ENCODE measurements around the gene DIDO1.

The DIDO1 gene

DNA sequence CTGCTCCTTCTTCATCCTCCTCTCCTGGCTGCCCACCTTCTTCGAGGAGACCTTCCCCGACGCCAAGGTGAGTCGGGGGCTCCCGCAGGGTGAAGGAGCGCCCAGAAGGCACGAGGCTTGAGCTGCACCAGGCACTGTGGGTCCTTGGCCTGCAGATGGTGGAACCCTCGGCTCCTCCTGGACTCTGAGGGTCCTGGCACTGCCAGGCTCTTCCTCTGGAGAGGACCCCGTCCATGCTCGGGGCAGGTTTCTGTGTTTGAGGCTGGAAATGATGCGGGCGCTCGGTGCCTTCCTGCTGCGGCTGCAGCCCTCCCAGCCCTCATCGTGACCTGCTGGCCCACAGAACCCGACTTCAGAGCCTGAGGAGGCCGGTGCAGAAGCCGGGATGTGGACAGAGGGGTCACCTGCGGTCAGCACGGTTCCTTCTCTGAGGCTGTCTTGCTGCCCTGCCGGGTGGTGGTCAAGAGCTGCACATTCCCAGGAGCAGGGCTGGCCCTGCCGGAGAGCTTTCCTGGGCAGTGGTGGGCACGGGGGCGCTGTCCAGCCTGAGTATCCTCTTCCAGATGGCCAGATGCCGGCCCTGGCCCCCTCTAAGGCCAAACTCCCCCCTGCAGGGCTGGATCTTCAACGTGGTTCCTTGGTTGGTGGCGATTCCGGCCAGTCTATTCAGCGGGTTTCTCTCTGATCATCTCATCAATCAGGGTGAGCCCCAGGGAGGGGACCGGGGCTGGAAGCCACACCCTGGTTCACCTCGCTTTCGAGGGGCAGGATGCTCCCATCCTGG, 37.5 kb upstream of the DIDO1 start:
- Histone ChIP-seq H3K27ac (no peak overlapping the region), H3K36me3 (ENCODE audit: insufficient read depth) (no peaks in the 10 kb centered on the region), H2AFZ (ENCODE audit: low read depth) (no peak overlapping the region), H3K9ac (no peak overlapping the region), H3K4me1 (ENCODE audit: low read depth, poor library complexity, severe bottlenecking) (no peaks in the 10 kb centered on the region), H3K4me3 (IDR thresholded peaks at IDR 0.05; ENCODE audit: insufficient read depth, low read depth, low read length) (no peak overlapping the region), H3K79me2 (ENCODE audit: insufficient read depth, low read depth) (no peaks in the 10 kb centered on the region), H3K4me2 (no peak overlapping the region), H3K27me3 (ENCODE audit: insufficient read depth, low read depth) (peaks cover 91% of the 10 kb centered on the region), H4K20me1 (ENCODE audit: insufficient read depth) (no peaks in the 10 kb centered on the region)
- TF ChIP-seq CTCF (conservative IDR thresholded peaks at IDR 0.05; ENCODE audit: low read depth, low read length): no peak

- TF ChIP-seq CTCF (conservative IDR thresholded peaks at IDR 0.05; ENCODE audit: low read depth, low read length): no peak
These were observed 36.7 kb upstream of the DIDO1 start for GRCh38 chr20:62962891-62963613.

GRCh38 chr20:62962221-62962879, 36.0 kb upstream of the DIDO1 start:
- no peak for TF ChIP-seq CTCF (conservative IDR thresholded peaks at IDR 0.05; ENCODE audit: low read depth, low read length)
- Histone ChIP-seq H3K4me1 (ENCODE audit: low read depth, poor library complexity, severe bottlenecking) (no peaks in the 10 kb centered on the region), H4K20me1 (ENCODE audit: insufficient read depth) (no peaks in the 10 kb centered on the region), H3K9ac (no peak overlapping the region), H2AFZ (ENCODE audit: low read depth) (no peak overlapping the region), H3K79me2 (ENCODE audit: insufficient read depth, low read depth) (no peaks in the 10 kb centered on the region), H3K36me3 (ENCODE audit: insufficient read depth) (no peaks in the 10 kb centered on the region), H3K27ac (no peak overlapping the region), H3K27me3 (ENCODE audit: insufficient read depth, low read depth) (peaks cover 85% of the 10 kb centered on the region), H3K4me2 (no peak overlapping the region), H3K4me3 (IDR thresholded peaks at IDR 0.05; ENCODE audit: insufficient read depth, low read depth, low read length) (no peak overlapping the region)

More at GRCh38 chr20:62962891-62963613, 36.7 kb upstream of the DIDO1 start:
- Histone ChIP-seq H3K27ac (no peak overlapping the region), H3K27me3 (ENCODE audit: insufficient read depth, low read depth) (peaks cover 89% of the 10 kb centered on the region), H4K20me1 (ENCODE audit: insufficient read depth) (no peaks in the 10 kb centered on the region), H3K4me2 (no peak overlapping the region), H2AFZ (ENCODE audit: low read depth) (no peak overlapping the region), H3K36me3 (ENCODE audit: insufficient read depth) (no peaks in the 10 kb centered on the region), H3K9ac (no peak overlapping the region), H3K4me1 (ENCODE audit: low read depth, poor library complexity, severe bottlenecking) (no peaks in the 10 kb centered on the region), H3K4me3 (IDR thresholded peaks at IDR 0.05; ENCODE audit: insufficient read depth, low read depth, low read length) (no peak overlapping the region), H3K79me2 (ENCODE audit: insufficient read depth, low read depth) (no peaks in the 10 kb centered on the region)

GRCh38 chr20:62961799-62962198, 35.5 kb upstream of the DIDO1 start:
- no peaks in the 10 kb centered on the region for H4K20me1 ChIP-seq (ENCODE audit: insufficient read depth)
- H3K79me2 ChIP-seq (ENCODE audit: insufficient read depth, low read depth): no peaks in the 10 kb centered on the region
- peaks cover 82% of the 10 kb centered on the region for H3K27me3 ChIP-seq (ENCODE audit: insufficient read depth, low read depth)
- no peak for TF ChIP-seq CTCF (conservative IDR thresholded peaks at IDR 0.05; ENCODE audit: low read depth, low read length)
- no peak overlapping the region for H3K4me2 ChIP-seq
- H3K9ac ChIP-seq: no peak overlapping the region
- no peak overlapping the region for H3K4me3 ChIP-seq (IDR thresholded peaks at IDR 0.05; ENCODE audit: insufficient read depth, low read depth, low read length)
- H2AFZ ChIP-seq (ENCODE audit: low read depth): no peak overlapping the region
- H3K4me1 ChIP-seq (ENCODE audit: low read depth, poor library complexity, severe bottlenecking): no peaks in the 10 kb centered on the region
- H3K36me3 ChIP-seq (ENCODE audit: insufficient read depth): no peaks in the 10 kb centered on the region
- H3K27ac ChIP-seq: no peak overlapping the region
